NCI-H2107 treated with DMSO at 0.1 percent for 48 hours (cell line): ENCODE measurements around the gene LDLR.
"Not testable (repeated sequence)": the region's sequence is repeated elsewhere in the genome, so short reads cannot be mapped to it uniquely, and the experiment has no call there.

Experiments
- DNase-seq: peaks from one replicate; lab custom pipeline; 2025; ENCODE audit not compliant: unreplicated experiment; lab: John Stamatoyannopoulos, UW

Gene LDLR

GRCh38 chr19:11103667-11104066 lies 14.4 kb downstream of the LDLR start:
- DNase-seq = not testable (repeated sequence)

GRCh38 chr19:11105014-11105636 lies 15.9 kb downstream of the LDLR start:
- DNase-seq = no peak

GRCh38 chr19:11106477-11106876 lies 17.2 kb downstream of the LDLR start:
- DNase-seq = no peak

- no peak for DNase-seq
Observed at GRCh38 chr19:11108746-11109145, 19.5 kb downstream of the LDLR start.

GRCh38 chr19:11111117-11111770 lies 22.0 kb downstream of the LDLR start:
- no peak for DNase-seq

GRCh38 chr19:11111771-11112144 lies 22.5 kb downstream of the LDLR start:
- no peak for DNase-seq

GRCh38 chr19:11113140-11113708 lies 24.0 kb downstream of the LDLR start:
- no peak for DNase-seq

GRCh38 chr19:11115042-11115441 lies 25.8 kb downstream of the LDLR start:
- no peak for DNase-seq

GRCh38 chr19:11115895-11116446 lies 26.7 kb downstream of the LDLR start:
- no peak for DNase-seq

GRCh38 chr19:11116507-11116906 lies 27.2 kb downstream of the LDLR start:
- DNase-seq = no peak

GRCh38 chr19:11121963-11122362 lies 32.7 kb downstream of the LDLR start:
- DNase-seq = not testable (repeated sequence)

GRCh38 chr19:11123114-11123513 lies 33.9 kb downstream of the LDLR start:
- no peak for DNase-seq

GRCh38 chr19:11124157-11124556 lies 34.9 kb downstream of the LDLR start:
- DNase-seq = not testable (repeated sequence)

- DNase-seq = peak; percentile 27
Observed at GRCh38 chr19:11125994-11126685, 36.9 kb downstream of the LDLR start.

GRCh38 chr19:11127905-11128304 lies 38.6 kb downstream of the LDLR start:
- no peak for DNase-seq

- peak; percentile 27 for DNase-seq
Observed at GRCh38 chr19:11130824-11131455, 41.7 kb downstream of the LDLR start.

GRCh38 chr19:11131471-11131870 lies 42.2 kb downstream of the LDLR start:
- DNase-seq = no peak

- DNase-seq = no peak
Observed at GRCh38 chr19:11136400-11137101, 47.3 kb downstream of the LDLR start.

- peak; percentile 31 for DNase-seq
Observed at GRCh38 chr19:11137542-11138384, 48.5 kb downstream of the LDLR start.
